HG03342 (cell line): ENCODE data around the gene RHBDL1.
A peak's percentile ranks its signal among the peaks of the same experiment; 100 is the strongest.

ENCODE experiments used
- ATAC-seq: cut with Tn5 transposase; IDR thresholded peaks from one replicate; pipeline ENCODE4 v1.9.1; 2021; ENCODE audit warnings: mild to moderate bottlenecking, moderate library complexity; ENCODE audit not compliant: unreplicated experiment

Gene RHBDL1

DNA sequence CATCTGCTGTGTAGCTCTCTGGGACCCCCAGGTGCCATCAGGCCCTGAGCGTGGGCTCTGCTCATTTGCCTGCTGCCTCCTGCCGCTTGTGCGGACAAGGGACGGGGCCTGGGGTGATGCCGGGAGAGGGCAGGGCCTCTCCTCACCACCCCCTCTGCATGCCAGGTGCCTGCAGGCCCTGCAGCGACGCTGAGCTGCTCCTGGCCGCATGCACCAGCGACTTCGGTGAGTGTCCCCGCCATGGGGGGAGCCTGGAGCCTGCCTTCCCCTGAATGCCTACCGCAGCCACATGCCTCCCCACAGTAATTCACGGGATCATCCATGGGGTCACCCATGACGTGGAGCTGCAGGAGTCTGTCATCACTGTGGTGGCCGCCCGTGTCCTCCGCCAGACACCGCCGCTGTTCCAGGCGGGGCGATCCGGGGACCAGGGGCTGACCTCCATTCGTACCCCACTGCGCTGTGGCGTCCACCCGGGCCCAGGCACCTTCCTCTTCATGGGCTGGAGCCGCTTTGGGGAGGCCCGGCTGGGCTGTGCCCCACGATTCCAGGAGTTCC, 41.4 kb downstream of the RHBDL1 start:
- ATAC-seq, result no peak

DNA sequence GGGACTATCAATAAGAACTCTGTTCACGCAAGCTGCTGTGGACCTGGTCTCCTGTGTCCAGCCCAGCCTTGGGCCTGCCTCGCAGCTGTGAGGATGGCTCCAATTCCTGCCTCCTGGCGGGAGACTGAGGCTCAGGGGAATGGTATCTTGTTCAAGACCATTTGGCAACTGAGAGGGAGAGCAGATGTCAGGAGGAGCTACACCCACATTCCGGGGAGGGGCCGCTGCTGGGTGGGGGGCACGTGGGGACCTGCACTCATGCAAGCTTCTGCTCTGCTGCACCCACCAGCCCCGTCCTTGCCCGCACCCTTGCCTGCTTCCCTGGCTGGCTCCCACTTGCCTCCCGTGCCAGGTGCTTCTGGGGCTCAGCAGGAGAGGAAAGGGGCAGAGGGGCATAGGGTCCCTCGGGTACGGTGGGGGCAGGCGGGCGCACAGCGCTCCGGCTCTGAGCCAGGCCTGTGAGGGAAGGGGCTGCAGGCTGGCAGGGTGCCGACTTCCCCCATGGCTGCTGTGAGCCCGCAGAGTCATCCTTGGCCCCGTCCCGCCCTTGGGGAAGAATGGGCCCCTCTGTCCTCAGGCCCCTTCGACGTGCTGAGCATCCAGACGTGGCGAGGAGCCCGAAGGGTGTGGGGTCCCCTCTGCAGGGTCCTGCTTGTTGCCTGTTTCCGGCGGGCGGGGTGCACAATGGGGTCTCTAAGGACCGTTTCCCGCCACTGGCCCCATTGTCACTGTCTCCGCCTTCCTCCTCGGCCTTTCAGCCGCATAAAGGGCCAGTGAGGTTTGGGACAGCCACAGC, 42.2 kb downstream of the RHBDL1 start:
- ATAC-seq, result no peak

DNA sequence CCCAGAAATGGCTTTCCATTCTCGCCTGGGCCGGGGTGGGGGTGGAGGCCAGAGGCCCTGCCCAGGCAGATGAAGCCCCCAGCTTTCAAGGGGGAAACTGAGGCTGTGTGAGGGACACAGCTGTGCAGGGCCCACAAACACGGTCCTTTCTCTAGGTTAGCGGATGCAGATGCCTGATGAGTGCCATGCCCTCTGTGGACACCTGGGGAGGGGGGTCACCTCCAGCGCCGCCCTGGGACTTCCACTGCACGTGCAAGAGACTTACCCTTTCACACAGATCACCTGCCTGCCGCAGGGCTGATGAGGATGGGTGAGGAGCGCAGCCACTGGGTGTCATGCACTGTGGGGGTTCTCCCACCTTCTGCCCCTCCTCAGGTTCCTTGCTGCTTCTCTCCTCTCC, 42.9 kb downstream of the RHBDL1 start:
- ATAC-seq, result no peak

DNA sequence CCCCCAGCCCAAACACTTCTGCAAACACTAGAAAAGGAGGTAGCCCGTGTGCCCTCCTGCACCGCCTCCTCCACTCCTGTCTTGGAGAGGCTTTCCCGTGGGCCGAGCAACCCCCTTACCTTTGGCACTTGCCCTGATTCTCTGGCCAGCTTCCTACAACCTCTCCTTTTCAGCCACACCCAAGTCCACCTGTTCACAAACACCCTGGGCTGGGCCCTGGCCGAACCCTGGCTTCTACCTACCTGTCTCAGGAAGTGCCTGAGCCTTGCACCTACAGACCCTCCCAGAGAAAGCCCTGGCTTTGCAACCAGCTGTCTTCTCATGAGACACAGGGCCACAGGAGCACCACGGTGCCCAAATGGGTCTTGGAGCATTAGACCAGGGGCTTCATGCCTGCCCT, 43.5 kb downstream of the RHBDL1 start:
- no peak for ATAC-seq

DNA sequence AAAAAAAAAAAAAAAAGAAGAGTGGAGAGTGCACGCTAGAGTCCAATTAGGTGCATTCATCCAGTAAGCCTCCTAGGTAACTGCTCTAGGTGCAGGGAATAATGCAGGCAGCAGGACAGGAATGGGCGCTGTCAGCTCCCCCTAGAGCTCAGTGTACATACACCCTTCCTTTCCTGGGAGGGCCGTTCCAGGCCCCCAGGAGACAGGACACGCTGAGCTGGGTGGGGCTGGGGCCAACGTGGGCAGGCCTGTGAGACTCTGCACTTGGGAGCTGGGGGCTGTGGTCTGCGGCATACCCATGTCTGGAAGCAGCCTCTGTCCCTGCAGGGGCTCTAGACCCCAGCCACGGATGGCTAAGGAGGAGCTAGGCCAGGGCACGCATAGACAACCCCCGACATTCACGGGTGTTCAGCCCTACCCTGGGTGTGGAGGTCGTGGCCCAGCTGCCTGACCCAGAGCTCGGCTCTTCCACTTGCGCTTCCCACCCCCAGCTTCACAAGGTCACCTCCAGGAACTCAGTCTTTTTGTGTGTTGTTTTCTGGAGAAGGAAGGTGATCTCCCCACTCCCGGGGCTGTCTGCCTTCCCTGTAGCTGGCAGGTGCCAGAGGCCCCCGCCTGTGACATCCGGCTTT, 44.5 kb downstream of the RHBDL1 start:
- ATAC-seq, result no peak

DNA sequence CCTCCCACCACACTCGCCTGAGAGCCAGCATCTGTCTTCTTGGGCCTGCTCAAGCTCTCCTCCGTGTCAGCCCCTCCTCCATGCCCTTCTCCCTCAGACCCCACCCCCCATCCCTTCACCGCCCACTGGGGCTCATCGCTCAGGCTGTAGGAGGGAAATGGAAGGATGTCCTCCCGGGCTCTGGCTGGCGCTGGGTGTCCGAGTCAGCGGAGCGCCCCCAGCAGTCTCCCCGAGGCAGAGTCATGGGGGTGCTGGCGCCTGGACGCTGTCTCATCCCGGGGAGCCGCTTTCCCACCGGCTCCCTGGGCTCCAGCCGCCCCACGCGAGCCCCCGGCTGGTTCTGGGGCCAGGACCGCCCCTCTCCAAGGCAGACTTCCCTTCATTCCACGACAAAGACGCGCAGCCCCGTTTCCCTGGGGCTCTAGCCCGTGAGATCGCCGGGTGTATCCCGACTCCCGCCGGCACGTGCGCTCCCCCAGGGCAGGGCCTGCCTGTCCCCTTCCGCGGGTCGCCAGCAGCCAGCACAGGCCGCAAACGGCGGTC, 45.0 kb downstream of the RHBDL1 start:
- peak; percentile 25 for ATAC-seq

DNA sequence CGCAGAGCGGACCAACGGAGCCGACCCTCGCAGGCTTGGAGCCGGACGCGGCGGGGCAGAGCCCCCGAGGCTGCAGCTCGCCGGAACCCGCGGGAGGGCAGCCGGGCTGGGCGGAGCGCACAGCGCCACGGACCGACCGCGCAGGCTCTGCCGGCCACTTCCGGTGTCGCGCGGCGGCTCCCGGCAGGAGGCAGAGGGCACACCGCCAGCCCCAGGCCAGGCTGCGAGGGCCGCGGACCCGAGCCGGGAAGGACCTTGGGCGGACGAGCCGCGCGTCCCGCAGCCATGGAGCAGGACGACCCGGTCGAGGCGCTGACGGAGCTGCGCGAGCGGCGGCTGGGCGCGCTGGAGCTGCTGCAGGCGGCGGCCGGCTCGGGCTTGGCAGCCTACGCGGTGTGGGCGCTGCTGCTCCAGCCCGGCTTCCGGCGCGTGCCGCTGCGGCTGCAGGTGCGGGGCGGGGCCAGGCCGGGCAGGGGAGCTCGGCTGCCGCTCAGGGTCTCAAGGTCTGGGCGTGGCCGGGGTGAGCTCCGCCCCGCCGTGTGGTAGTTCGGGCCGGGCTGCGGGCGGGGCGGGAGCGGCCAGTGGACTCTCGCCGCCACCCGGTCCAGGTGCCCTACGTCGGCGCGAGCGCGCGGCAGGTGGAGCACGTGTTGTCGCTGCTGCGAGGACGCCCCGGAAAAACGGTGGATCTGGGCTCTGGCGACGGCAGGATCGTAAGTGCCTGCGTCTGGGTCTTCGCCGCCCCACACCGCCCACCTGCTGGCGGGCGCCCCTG, 45.7 kb downstream of the RHBDL1 start, which contains the start of gene ANTKMT:
ANTKMT (plus strand) TSS at position 157 of the 775 bp plus-strand sequence; CDS start at position 286, 129 bp downstream.
- ATAC-seq, result peak; percentile 65

DNA sequence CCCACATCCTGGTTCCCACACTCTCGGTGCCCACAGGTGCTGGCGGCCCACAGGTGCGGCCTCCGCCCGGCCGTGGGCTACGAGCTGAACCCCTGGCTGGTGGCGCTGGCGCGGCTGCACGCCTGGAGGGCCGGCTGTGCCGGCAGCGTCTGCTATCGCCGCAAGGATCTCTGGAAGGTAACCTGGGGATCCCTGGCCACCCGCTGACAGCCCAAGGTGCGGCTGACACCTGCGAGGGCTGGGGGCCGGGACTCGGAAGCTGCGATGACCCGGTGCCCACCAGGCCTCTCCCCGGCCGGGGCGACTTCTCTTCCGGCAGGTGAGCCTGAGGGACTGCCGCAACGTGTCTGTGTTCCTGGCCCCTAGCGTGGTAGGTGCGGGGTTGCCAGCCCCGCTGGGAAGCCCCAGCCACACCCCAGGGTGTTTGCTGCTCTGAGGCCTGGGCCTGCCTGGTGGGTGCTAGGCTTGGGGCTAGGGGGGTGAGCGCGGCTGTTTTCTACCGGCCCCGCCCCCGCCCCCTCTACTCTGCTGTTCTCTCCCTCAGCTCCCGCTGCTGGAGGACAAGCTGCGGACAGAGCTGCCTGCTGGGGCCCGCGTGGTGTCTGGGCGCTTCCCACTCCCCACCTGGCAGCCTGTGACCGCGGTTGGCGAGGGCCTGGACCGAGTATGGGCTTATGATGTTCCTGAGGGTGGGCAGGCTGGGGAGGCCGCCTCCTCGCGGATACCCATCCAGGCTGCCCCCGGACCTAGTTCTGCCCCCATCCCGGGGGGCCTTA, 46.5 kb downstream of the RHBDL1 start:
- no peak for ATAC-seq

DNA sequence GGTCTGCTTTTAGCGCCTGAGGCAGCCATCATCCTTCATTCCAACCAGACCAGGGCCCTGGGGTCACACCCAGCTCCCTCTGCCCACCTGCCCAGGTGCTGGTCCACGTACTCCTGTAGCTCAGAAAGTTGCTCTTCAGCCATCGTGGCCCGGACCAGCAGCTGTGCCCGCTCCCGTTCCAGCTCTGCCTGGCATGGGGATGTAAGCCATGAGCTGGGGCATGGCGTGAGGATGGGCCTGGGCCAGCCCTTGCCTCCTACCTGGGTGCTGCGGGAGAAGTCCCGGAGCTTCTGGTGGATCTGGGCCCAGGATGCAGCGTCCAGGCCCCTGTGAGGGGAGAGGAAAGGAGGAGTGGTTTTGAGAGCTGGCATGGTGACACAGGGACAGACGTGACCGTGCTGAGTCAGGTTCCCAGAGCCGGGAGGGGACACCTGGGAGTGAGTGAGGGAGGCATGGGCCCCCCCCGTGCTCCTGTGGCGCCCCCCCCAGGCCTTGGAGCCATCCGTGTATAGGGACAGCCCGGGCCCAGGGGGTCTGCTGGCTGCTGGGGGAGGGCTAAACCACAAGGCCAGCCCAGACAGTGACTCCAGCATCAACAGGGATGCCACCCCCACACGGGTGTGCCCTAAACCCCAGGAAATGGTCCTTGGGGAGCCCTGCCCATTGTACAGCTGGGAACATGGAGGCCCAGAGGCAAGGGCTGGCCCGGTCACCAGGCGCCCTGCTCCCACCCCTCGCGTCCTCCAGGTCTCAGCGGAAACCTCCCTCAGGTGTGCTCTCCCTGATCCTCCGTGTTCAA, 47.6 kb downstream of the RHBDL1 start:
- no peak for ATAC-seq

DNA sequence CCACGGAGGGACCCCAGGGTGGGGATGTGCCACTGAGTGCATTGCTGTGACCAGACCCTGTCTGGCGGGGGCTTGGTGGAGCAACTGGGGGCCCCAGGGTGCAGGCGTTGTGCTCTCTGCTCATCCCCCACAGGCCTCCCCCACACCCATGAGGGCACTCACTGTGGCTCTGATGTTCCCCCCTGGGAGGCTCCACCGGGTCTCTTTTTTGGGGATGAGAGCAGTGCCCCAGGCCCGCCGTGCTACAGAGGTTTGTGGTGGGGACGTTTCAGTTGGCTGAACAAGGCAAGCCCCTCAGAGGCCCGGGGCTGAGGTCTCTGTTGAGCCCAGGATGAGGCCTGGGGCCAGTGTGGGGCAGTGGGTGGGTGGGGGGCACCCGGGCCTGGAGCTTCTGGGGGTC, 48.2 kb downstream of the RHBDL1 start:
- no peak for ATAC-seq

DNA sequence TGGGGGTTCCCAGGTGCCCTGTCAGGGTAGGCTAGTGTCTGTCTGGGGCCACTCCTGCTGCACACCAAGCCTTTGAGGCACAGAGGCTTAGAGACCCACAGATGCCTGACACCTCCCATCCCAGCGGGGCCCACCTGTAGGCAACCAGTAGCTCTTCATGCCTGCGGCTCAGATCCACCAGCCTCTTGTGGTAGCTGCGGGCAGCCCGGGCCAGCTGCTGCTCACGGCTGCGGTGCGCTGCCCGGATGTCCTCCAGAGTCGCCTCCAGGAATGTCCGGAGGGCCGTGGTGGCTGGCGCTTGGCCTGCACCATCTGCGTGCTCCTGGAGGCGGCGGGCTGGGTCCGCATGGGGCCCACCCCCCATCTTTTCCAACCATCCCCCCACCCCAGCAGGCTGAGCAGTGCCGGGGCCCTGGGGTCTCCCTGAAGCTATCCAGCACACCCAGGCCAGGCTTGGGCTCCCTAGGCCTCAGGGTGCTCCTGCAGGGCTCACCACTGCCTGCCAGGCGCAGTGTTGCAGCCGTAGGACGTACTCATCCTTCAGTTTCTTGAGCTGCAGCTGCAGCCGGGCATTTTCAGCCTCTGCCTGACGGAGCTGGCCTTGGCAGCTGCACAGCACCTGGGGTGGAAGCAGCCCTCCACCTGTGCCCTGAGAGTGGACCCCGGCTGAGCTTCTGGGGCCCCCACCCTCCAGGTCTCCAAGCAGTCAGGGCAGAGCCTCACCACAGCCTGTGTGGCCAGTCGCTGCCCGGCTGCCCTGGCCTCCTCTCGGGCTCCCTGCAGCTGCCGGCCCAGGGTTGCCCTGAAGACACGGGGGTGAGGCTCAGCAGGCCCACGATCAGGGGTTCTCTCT, 48.9 kb downstream of the RHBDL1 start:
- no peak for ATAC-seq

DNA sequence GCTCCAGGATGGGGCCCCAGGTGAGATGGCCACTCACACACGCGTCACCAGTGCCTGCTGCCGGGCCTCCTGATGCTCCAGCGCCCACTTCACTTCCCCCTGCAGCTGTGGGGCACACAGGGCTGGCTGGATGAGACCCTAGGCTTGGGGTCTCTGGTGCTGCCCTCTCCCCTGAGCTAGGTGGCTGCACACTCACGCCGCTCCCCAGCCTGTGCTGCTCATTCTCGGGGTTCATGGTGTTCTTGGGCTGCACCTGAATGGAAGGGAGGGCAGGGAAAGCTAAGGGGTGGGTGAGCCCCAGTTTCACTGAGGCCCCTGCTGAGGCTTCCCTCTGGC, 49.5 kb downstream of the RHBDL1 start:
- no peak for ATAC-seq

DNA sequence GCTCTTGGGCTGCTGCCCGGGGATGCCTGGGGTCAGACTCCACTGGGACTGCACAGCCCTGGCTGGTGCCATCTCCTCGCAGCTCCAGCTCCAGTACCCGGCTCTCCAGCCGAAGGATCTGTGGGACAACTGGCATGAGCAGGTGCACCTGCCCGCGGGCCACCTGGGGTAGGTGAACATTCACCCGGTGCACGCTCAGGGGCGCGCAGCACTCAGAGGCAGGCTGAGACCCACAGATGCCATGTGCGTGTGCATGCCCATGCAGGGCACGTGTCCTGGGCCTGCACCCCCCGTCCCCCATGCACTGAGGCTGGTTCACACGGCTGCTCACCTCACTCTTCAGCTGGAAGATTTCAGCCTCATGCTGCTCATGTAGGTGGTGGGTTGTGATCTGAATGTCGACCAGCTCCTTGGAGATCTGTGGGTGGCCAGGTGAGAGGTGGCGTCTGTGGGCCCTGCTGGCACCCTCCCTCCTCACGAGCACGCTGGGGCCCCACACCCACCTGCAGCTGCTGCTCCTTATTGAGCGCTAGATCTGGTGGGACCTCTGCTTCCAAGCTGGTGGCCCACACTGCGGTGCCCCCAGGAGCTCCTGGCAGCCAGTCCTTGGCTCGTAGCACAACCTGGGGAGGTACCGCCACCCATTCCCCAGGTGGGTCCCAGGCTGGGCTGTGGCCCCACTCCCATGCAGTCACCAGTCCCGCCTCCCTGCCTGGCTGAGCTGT, 50.2 kb downstream of the RHBDL1 start:
- ATAC-seq, result no peak

DNA sequence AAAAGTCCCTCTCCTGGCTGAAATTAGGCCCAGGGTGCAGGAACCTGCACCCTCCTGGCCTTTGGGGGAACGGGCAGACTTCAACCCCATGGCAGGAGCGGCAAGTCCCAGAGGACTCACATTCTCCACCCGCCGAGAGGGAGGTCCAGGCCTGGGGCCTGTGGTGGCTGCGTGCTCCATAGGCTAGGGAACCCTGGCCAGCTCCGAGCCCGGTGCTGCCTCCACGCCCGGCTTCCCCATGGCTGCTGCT, 50.6 kb downstream of the RHBDL1 start:
- no peak for ATAC-seq

DNA sequence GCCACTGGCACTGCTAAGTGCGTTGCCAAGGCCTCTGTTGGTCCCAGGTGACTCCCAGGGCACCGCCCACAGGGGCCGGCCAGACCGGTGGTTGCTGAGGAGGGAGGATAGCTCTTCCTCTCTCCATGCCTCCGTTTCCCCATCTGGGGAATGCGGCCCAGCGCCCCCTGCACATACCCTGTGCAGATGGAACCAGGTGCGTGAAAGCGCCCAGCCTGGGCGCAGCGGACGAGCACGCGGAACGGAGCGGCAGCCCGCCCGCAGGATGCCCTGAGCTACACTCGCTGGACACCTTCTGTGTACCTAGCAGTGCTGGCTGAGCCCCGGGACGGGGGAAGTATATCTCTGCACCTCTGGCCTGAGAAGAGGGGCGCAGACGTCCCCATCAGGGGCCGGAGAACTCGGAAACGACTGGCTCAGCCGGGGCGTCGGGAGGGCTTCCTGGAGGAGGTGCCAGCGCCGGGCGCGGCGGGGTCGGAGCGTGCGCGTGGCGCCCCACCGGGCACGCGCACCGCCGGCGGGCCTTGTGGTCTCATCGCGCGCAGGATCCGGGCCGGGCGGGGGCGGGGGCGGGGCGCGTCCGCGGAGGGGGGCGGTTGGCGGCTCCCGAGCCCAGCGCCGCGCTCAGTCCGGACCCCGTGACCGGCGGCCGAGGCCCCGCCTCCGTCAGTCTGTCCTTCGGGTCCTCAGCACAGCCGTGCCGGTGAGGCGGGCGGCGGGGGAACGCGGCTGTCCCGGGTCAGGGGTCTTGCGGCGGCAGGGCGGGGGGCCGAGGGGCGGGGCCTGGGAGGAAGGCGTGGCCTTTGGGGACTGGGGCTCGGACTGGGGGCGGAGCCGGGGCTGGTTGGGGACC, 51.2 kb downstream of the RHBDL1 start, which contains the start of the genes CCDC78 and HAGHL:
CCDC78 (minus strand) TSS at position 6 of the 853 bp plus-strand sequence. CDS start 76 bp downstream, outside the sequence.
HAGHL (plus strand) TSS at position 669 of the 853 bp plus-strand sequence. CDS start 404 bp downstream, outside the sequence.
- no peak for ATAC-seq

DNA sequence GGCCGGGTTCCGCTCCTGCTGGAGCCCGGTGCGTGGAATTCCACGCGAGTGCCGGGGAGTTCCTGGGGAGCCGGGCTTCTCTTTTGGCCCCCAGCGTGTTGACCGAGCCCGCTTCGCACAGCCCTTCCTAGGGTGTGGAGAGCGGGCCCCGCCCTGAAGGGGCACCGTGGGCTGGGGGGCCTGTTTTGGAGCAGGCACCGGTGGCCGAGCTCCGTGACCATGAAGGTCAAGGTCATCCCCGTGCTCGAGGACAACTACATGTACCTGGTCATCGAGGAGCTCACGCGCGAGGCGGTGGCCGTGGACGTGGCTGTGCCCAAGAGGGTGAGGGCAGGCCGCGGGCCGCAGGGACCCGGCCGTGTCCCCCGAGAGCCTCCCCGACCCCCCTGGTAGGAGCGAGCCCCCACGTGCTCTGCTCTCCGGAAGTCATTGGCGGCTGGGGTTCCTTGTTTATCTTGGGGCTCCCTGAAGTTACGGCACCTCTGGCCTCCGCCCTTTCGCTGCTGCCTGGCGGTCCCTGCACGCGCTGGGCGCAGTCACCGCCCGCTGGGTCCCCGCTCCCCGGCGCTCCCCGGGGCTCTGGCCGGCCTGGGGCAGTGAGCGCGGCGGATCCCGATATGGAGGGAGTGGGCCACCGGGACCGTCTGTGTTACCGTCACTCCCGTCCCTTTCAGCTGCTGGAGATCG, 52.0 kb downstream of the RHBDL1 start:
- ATAC-seq, result no peak
